Measurements from ENCODE around the gene SLC24A4.

SLC24A4 gene

DNA sequence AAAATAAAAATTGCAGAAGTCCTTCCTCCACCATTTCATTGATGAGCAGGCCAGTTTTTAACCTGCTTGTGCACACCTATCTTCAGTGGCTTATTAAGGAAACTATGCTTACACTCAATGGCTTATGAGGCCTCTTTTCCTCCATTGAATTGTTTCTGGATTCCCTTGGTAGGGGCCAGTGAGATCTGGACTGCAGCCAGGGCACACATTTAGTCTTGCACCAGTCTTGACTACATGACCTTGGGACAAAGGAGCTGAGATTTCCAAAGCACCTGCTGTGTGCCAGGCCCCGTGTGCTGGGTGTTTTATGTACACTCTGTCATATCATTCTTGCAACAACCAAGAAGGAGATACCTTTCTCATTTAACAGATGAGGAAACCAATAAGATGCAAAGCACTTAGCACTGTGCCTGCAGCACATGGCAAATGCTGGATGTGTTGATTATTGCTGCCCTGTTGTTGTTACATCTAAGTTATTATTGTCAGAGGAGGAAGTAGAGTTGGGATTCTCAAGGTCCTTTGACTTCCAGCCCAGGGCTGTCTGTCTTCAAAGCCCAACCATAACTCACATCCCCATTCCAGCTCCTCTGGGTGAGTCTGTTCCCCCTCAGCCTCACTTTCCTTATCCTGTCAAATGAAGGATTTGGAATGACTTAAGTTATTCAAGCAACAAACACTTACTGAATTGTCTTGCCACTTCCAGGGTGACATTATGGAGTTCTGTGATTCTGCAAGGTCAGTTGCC lies 159.0 kb downstream of the SLC24A4 start:
- H3K9me2 ChIP-seq (replicated peaks; ENCODE audit: control insufficient read depth, low read length), result no peaks in the 10 kb centered on the region
- H3K27ac ChIP-seq (ENCODE audit: low read depth, low read length), result no peak overlapping the region
- no peak for TF ChIP-seq EZH2phosphoT487 (IDR thresholded peaks at IDR 0.05; ENCODE audit: borderline replicate concordance, low read length)
- TF ChIP-seq, protein P1, sequence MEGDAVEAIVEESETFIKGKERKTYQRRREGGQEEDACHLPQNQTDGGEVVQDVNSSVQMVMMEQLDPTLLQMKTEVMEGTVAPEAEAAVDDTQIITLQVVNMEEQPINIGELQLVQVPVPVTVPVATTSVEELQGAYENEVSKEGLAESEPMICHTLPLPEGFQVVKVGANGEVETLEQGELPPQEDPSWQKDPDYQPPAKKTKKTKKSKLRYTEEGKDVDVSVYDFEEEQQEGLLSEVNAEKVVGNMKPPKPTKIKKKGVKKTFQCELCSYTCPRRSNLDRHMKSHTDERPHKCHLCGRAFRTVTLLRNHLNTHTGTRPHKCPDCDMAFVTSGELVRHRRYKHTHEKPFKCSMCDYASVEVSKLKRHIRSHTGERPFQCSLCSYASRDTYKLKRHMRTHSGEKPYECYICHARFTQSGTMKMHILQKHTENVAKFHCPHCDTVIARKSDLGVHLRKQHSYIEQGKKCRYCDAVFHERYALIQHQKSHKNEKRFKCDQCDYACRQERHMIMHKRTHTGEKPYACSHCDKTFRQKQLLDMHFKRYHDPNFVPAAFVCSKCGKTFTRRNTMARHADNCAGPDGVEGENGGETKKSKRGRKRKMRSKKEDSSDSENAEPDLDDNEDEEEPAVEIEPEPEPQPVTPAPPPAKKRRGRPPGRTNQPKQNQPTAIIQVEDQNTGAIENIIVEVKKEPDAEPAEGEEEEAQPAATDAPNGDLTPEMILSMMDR (IDR thresholded peaks at IDR 0.05; ENCODE audit: low read depth, low read length, poor library complexity, severe bottlenecking), result no peak
- peaks cover 2% of the 10 kb centered on the region; the same call in 1 of the 2 replicates for H3K27me3 ChIP-seq (ENCODE audit: control insufficient read depth, low read length)
- no peaks in the 10 kb centered on the region for H4K20me1 ChIP-seq (ENCODE audit: control insufficient read depth, insufficient read depth, low read depth, low read length)
- H3K4me3 ChIP-seq (ENCODE audit: low read length), result no peak overlapping the region
- no peaks in the 10 kb centered on the region for H3K9me3 ChIP-seq (ENCODE audit: control insufficient read depth, insufficient read depth, low read length)
- H3K79me2 ChIP-seq (ENCODE audit: control insufficient read depth, low read length), result no peaks in the 10 kb centered on the region
- no peaks in the 10 kb centered on the region for H3K4me1 ChIP-seq (ENCODE audit: control insufficient read depth, low read length)
- H3K4me2 ChIP-seq (ENCODE audit: low read length), result no peak overlapping the region
- no peaks in the 10 kb centered on the region for H3F3A ChIP-seq (ENCODE audit: control insufficient read depth, insufficient read depth)
- no peaks in the 10 kb centered on the region for H3K36me3 ChIP-seq (ENCODE audit: control insufficient read depth, low read length)

DNA sequence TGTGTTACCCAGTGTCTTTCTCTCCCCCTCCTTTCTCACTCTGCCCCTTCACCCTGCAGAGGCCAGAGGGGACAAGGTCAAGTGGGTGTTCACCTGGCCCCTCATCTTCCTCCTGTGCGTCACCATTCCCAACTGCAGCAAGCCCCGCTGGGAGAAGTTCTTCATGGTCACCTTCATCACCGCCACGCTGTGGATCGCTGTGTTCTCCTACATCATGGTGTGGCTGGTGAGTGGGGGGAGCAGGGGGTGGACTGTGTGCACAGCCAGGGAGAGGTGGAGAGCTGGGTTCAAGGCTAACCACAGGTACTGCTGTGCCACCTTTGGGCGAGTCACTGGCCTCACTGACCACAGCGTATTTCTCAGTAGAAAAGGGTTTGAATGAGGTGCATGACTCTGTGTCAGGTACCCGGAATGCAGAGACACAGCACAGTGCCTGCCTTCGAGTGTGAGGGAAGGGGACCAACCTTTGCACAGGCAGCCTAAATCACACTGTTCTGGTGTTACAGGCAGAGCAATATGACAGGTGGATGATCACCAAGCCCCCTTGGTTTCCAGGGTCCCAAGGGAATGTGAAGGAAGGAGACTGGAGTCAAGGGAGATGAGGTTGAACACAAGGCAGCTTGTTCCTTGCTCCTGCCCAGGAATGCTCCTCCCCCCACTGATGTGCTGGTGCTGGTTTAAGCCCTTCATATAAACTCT lies 159.8 kb downstream of the SLC24A4 start:
- no peaks in the 10 kb centered on the region for H4K20me1 ChIP-seq (ENCODE audit: control insufficient read depth, insufficient read depth, low read depth, low read length)
- H3K9me2 ChIP-seq (replicated peaks; ENCODE audit: control insufficient read depth, low read length), result no peaks in the 10 kb centered on the region
- H3F3A ChIP-seq (ENCODE audit: control insufficient read depth, insufficient read depth), result no peaks in the 10 kb centered on the region
- peaks cover 2% of the 10 kb centered on the region; the same call in 1 of the 2 replicates for H3K27me3 ChIP-seq (ENCODE audit: control insufficient read depth, low read length)
- H3K79me2 ChIP-seq (ENCODE audit: control insufficient read depth, low read length), result no peaks in the 10 kb centered on the region
- H3K4me1 ChIP-seq (ENCODE audit: control insufficient read depth, low read length), result no peaks in the 10 kb centered on the region
- no peak overlapping the region for H3K4me3 ChIP-seq (ENCODE audit: low read length)
- no peaks in the 10 kb centered on the region for H3K36me3 ChIP-seq (ENCODE audit: control insufficient read depth, low read length)
- H3K9me3 ChIP-seq (ENCODE audit: control insufficient read depth, insufficient read depth, low read length), result no peaks in the 10 kb centered on the region
- no peak overlapping the region for H3K27ac ChIP-seq (ENCODE audit: low read depth, low read length)
- no peak for TF ChIP-seq EZH2phosphoT487 (IDR thresholded peaks at IDR 0.05; ENCODE audit: borderline replicate concordance, low read length)
- TF ChIP-seq, protein P1 (IDR thresholded peaks at IDR 0.05; ENCODE audit: low read depth, low read length, poor library complexity, severe bottlenecking), result no peak
- H3K4me2 ChIP-seq (ENCODE audit: low read length), result no peak overlapping the region

DNA sequence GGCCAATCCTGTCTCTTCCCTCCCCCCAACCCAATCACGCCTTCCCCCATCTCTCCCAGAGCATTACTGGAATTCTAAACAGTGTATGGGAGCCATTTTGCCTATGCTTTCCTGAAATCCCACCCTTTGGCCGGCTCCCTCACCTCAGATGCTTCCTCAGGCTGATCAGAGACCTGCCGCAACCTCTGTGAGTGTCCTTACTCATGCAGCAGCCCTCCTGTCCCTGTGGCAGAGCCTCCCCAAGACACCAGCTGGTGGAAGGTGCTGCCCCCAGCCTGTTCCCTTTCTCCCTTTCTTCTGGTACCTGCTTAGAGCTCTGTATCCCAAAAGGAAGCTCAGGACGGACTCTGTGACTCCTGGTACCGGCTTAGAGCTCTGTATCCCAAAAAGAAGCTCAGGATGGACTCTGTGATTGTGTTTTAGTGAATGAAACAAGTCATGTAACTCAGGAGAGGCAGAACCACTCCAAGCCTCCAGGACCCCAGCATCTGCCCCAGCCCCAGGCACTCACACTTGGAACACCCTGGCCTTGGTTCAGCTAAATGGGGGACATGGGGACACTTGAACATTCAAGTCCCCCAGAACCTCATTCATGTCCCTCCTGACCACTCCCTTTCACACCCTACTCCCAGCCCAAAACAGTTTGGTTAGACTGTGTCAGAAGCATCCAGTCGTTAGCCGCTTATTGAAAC lies 161.3 kb downstream of the SLC24A4 start:
- no peaks in the 10 kb centered on the region for H3K4me1 ChIP-seq (ENCODE audit: control insufficient read depth, low read length)
- no peaks in the 10 kb centered on the region for H3K9me3 ChIP-seq (ENCODE audit: control insufficient read depth, insufficient read depth, low read length)
- TF ChIP-seq EZH2phosphoT487 (IDR thresholded peaks at IDR 0.05; ENCODE audit: borderline replicate concordance, low read length), result no peak
- TF ChIP-seq, protein P1 (IDR thresholded peaks at IDR 0.05; ENCODE audit: low read depth, low read length, poor library complexity, severe bottlenecking), result no peak
- peaks cover 2% of the 10 kb centered on the region; the same call in 1 of the 2 replicates for H3K27me3 ChIP-seq (ENCODE audit: control insufficient read depth, low read length)
- no peak overlapping the region for H3K4me3 ChIP-seq (ENCODE audit: low read length)
- H3K4me2 ChIP-seq (ENCODE audit: low read length), result no peak overlapping the region
- no peaks in the 10 kb centered on the region for H3K79me2 ChIP-seq (ENCODE audit: control insufficient read depth, low read length)
- no peak overlapping the region for H3K27ac ChIP-seq (ENCODE audit: low read depth, low read length)
- H4K20me1 ChIP-seq (ENCODE audit: control insufficient read depth, insufficient read depth, low read depth, low read length), result no peaks in the 10 kb centered on the region
- H3F3A ChIP-seq (ENCODE audit: control insufficient read depth, insufficient read depth), result no peaks in the 10 kb centered on the region
- no peaks in the 10 kb centered on the region for H3K9me2 ChIP-seq (replicated peaks; ENCODE audit: control insufficient read depth, low read length)
- H3K36me3 ChIP-seq (ENCODE audit: control insufficient read depth, low read length), result no peaks in the 10 kb centered on the region
